Inflammatory macrophage treated with lipopolysaccharide for 1 hour (primary cell): ENCODE measurements around the gene BRI3BP.
A peak's percentile ranks its signal among the peaks of the same experiment; 100 is the strongest.
"Not testable (repeated sequence)": the region's sequence is repeated elsewhere in the genome, so short reads cannot be mapped to it uniquely, and the experiment has no call there.

Experiments used
- DNase-seq, 2 donors: peaks; one replicate each; pipeline ENCODE4 v3.0.0-alpha.2; 2020 to 2022

Gene BRI3BP

DNA sequence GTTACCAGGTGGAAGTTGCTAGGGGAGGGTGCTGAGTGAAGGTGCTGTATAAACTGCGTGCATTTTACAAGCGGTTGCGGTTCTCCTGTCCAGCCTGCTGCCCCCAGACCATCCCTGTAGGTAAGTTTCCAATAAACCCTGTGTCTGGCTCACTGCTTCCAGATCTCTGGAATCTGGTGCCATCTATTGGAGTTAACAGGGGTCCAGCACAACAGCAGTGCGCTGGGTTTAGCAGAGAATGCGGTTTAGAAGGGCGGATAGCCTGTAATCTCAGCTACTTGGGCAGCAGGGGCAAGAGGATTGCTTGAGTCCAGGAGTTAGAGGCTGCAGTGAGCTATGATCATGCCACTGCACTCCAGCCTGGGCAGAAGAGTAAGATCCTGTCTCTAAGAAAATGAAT lies 76.7 kb downstream of the BRI3BP start:
- DNase-seq, result no peak

DNA sequence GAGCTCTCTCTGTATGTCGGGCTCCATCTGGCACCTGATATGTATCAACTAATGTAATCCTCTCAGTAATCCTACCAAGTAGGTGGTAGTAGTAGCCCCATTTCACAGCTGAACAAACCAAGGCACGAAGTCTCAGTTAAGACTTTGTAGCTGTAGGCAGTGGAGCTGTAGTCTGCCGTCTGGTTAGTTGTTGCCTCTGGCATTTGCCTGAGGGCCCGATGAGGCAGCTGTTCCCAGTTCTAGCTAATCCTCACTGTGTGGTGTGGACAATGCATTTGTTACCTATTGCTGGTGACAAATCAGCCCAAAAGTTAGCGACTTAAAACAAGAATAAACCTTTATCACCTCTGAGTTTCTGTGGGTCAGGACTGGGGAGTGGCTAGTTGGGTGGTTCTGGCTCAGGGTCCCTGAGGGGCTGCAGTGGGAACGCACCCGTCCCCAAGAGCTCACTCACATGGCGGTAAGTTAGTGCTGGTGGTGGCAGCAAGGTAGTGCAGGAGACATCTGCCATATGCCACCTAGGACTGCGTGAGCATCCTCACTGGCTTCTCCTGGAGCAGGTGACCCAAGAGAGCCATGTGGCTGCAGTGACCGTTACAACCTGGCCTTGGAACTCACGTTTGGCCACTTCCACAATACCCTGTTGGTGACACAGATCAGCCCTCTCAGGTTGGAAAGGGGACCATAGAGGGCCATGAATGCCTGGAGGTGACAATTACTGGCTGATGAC lies 77.4 kb downstream of the BRI3BP start:
- DNase-seq, result no peak

DNA sequence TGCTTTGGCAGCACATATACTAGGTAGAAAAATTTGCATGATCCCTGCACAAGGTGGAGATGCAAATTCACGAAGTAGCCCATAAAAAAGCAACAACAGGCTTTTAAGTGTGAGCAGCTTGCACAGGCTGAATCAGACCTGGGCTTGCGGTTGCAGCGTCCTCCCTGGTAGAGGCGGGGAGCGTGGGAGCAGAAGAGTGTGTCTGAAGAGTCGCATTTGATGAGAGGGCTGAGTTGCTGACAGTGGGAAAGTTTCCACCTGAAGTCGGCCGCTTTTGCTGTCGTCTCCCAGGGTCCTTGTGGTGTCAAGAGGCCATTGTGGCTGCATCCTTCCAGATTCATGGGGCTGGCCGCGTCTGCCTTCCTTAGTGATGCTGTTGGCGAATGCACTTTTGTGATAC lies 78.0 kb downstream of the BRI3BP start:
- DNase-seq, result no peak

DNA sequence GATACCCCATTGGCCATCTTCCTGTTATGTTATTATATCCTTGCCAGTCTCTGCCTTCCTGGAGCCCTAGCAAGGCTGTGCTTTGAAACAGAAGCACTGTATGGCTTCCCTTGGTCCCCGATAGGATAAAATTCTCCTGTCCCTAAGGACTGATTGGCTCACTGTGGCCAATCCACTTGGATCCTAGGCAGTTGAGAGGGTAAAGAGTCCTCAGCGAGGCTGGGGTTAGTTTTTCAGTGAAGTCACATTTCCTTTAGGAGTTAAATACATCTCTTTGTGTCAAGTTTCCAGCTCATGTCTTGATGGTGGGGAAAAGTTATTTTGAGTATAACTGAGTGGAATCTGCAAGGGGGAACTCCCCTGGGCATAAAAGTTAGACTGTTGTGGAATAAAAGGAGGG lies 79.1 kb downstream of the BRI3BP start:
- DNase-seq, result no peak

DNA sequence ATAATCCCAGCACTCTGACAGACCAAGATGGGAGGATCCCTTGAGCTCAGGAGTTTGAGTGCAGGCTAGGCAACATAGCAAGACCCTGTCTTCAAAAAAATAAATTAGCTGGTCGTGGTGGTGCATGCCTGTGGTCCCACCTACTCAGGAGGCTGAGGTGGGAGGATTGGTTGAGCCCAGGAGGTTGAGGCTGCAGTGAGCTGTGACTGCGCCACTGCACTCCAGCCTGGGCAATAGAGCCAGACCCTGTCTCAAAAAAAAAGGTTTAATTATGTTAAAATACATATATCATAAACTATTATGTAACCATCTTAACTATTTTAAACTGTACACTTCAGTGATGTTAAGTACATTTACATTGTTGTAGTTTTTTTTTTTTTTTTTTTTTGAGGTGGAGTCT lies 80.8 kb downstream of the BRI3BP start:
- not testable (repeated sequence) for DNase-seq

DNA sequence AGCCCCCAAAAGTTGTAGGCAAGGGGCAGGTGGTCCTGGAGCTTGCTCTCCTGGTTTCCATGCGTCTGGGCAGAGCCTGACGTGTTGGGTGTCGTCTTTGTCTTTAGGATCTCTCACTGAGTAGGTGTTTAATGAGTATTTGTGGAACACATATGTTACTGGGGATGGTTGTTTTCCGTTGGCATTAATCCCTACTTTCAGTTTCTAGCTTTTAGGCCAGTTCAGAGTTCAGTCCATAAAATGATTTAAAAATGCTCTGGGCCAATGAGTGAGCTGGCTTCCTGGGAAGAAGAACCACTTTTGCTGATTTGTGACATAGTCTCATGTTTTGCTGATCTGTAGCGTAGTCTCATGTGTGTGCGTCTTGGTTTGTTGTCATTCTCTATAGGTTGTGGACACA lies 82.7 kb downstream of the BRI3BP start:
- no peak for DNase-seq

DNA sequence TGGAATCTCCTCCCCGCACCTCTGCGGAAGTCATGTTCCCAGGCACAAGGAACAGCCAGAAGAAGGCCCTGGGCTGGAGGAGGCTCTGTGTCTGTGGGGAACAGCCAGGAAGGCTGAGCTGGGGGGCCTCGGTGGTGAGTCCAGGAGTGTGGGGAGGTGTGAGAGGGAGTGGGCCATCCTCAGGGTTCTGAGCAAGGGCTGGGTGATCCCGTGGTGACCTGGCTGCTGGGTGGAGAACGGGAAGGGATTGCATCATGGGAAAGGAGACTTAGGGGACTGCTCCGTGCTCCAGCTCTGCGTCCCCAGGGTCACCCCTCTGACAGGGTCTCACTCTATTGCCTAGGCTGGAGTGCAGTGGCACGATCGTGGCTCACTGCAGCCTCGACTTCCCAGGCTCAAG lies 85.6 kb downstream of the BRI3BP start:
- DNase-seq, result no peak

DNA sequence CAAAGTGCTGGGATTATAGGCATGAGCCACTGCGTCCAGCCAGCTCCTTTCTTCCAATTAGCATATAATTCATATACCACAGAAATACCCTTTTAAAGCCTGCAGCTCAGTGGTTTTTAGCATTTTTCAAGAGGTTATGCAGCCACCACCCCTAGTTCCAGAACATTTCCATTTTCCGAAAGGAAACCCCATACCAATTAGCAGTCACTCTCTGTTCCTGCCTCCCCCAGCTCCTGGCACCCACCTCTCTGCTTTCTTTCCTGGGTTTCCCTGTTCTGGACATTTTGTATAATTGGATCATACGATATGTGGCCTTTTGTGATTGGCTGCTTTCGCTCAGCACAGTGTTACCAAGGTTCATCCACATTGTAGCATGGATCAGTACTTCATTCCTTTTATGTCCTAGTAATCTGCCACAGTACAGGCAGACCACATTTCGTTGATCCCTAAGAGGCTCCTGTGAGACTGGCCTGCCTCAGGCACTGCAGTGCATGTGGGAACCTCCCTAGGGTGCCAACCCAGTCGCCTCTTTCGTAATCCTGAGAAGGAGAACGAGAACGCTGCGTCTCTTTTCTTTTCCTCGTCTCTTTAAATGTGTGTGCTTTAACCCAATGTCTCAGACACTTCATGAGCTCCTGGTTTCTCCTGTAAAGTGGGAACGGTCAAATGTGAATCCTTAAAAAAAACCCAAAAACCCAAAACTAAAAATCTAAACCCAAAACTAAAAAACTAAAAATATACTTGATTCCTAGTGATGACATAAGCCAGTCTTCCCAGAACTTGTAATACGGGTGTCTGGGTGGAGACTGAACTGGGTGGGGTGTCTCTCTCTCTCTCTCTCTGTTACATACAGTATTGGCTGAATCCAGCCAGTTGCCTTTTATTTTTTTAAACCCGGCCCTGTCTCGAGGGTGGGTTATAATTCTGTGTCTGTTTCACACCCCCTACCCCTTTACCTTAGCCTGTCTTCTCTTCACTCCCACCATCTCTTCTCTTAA lies 86.5 kb downstream of the BRI3BP start:
- peak; percentile 57 to 74 for DNase-seq
